Erythroblast (primary cell): ENCODE results near the gene IL11.

Experiments used
- DNase-seq, 2 experiments: peaks; one replicate each; lab custom pipeline; 2025; lab: John Stamatoyannopoulos, UW
- GATA1 ChIP-seq: IDR thresholded peaks from 2 replicates; pipeline ENCODE4 v1.6.1; 2011; ENCODE audit warnings: low read depth, mild to moderate bottlenecking, control low read depth, low read length, moderate library complexity
- POLR2A ChIP-seq: IDR thresholded peaks from 2 replicates; pipeline ENCODE4 v1.6.1; 2011; ENCODE audit warnings: mild to moderate bottlenecking, low read length

IL11 gene

GRCh38 chr19:55324662-55325061 lies 45.6 kb downstream of the IL11 start:
- DNase-seq = no peak
- TF ChIP-seq POLR2A (no peak), GATA1 (no peak)

- DNase-seq = no peak
Observed at GRCh38 chr19:55322204-55322885, 47.9 kb downstream of the IL11 start.

GRCh38 chr19:55321466-55322137 lies 48.7 kb downstream of the IL11 start:
- TF ChIP-seq POLR2A = no peak
- TF ChIP-seq GATA1 = no peak
- DNase-seq = no peak

More at GRCh38 chr19:55322204-55322885, 47.9 kb downstream of the IL11 start:
- TF ChIP-seq GATA1 = no peak
- no peak for TF ChIP-seq POLR2A

GRCh38 chr19:55320844-55321419 lies 49.3 kb downstream of the IL11 start:
- TF ChIP-seq GATA1 = no peak
- TF ChIP-seq POLR2A = no peak
- no peak for DNase-seq

DNA sequence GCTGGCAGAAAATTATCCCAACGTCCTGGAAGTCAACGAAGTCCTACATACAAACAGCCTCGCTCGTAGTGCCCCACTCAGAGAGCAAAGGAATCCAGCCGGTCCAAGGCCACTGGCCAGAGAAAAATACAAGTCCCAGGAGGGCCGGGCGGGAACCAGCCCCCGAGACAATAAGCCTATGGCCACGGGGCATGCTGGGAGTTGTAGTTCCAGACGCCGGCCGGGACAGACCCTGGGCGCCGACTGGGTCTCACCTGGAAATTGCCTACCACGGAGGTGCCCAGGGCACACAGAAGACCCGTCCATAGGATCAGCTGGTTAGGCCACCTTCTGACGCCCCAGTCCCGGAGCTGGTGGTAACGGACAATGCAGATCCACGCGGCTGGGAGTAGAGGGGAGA lies 50.5 kb downstream of the IL11 start:
- TF ChIP-seq POLR2A (no peak), GATA1 (no peak)
- DNase-seq = no peak

DNA sequence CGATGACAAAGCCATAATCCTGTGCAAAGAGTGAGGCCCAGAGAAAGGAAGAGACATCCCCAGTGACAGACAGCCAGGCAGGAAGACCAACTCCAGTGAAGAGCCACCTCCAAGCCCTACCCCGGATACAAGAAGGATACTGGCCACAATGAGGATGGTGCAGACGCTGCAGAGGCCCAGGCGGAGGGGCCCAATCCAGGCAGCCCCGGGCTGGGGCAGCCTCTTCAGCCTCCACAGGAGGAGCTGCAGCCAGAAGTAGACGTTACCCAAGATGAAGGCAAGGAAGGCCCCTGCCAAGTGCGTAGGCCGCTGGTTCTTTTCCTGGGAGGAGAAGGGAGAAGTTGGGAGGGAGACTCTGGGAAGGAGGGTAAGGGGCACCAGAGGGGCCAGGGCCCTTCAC lies 53.6 kb downstream of the IL11 start:
- no peak for DNase-seq
- TF ChIP-seq POLR2A = no peak
- no peak for TF ChIP-seq GATA1

DNA sequence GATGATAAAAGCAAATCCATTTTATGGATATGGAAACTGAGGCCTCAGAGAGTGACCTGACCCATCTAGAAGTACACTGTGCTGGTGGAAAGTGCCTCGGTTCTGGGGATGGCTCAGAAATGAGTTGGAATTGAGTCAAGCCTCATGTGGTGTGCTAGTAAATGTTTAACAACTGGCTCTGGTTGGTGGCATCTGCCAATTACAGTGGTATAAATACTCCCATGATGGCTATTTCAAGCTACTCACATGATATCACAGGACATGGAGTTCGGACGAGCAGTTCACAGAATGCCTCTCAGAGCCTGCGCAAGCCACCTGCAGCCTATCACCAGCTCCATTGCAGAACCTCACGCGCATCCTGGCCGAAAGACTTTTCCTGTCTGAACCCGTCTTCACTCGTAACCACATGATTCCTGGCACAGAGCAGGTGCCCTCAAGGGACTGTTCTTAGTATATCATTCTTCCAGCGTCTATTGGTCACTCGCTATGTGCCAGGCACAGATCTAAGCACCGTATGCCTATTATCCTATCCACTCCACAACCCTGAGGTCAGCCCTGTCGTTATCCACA lies 54.2 kb downstream of the IL11 start:
- no peak for DNase-seq
- TF ChIP-seq POLR2A = no peak
- TF ChIP-seq GATA1 = no peak

GRCh38 chr19:55314396-55314795 lies 55.9 kb downstream of the IL11 start:
- DNase-seq = no peak
- TF ChIP-seq POLR2A (no peak), GATA1 (no peak)
